Measurements from ENCODE around the gene ADGRB3. TPM values are rescaled to one million over a fixed set of nuclear protein-coding genes. Genes with fewer than 3 reads are reported as not detected.

The ADGRB3 gene
- total RNA-seq, 6 donors from 2014 or later, result 1.1 to 7.3 (median 3.0) TPM

- H3K4me3 ChIP-seq, result no peak overlapping the region
- H3K27ac ChIP-seq, result no peak overlapping the region
- TF ChIP-seq POLR2AphosphoS5 (IDR thresholded peaks at IDR 0.05), result no peak
- no peak for TF ChIP-seq EP300 (IDR thresholded peaks at IDR 0.05)
- TF ChIP-seq CTCF (IDR thresholded peaks at IDR 0.05), result no peak
- TF ChIP-seq POLR2A (IDR thresholded peaks at IDR 0.05), result no peak
- no peak for DNase-seq
- H3K4me1 ChIP-seq, result no peaks in the 10 kb centered on the region
- no peaks in the 10 kb centered on the region for H3K36me3 ChIP-seq
- H3K9me3 ChIP-seq, result no peaks in the 10 kb centered on the region
- H3K27me3 ChIP-seq, result no peaks in the 10 kb centered on the region
- no peak for ATAC-seq (ENCODE audit: low FRiP score in 2 of 2)
- 83 to 92% methylated on average over 3 of the region's 3 CpGs for WGBS, 2 donors
These were observed 391.2 kb downstream of the ADGRB3 start for GRCh38 chr6:69026243-69026642.

GRCh38 chr6:69026715-69027114 is 391.6 kb downstream of the ADGRB3 start:
- DNase-seq (no peak), ATAC-seq (ENCODE audit: low FRiP score in 2 of 2) (no peak)
- no peaks in the 10 kb centered on the region for H3K9me3 ChIP-seq
- no peaks in the 10 kb centered on the region for H3K27me3 ChIP-seq
- H3K4me1 ChIP-seq, result no peaks in the 10 kb centered on the region
- H3K36me3 ChIP-seq, result no peaks in the 10 kb centered on the region
- 59 to 62% methylated on average over 3 of the region's 3 CpGs for WGBS, 2 donors
- no peak overlapping the region for H3K4me3 ChIP-seq
- TF ChIP-seq POLR2AphosphoS5 (IDR thresholded peaks at IDR 0.05) (no peak), CTCF (IDR thresholded peaks at IDR 0.05) (no peak), EP300 (IDR thresholded peaks at IDR 0.05) (no peak), POLR2A (IDR thresholded peaks at IDR 0.05) (no peak)
- H3K27ac ChIP-seq, result no peak overlapping the region

DNA sequence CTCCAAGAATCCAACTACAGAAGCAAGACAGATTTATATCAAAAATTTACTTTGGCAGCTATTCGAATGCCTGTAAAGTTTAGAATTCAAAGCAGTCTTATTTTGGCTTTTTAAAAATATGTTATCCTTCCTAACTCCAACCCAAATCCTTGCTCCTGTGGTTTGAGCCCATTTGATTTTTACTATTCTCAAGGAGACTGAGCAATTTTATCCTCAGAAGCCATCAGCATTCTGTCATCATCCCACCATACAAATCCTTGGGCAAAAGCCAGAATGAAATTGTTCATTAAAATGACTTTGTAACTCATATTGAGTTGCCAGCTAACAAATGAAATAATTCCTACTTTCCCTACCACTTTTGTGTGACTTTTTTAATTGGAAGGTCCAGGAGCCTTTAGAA is 392.8 kb downstream of the ADGRB3 start:
- no peaks in the 10 kb centered on the region for H3K27me3 ChIP-seq
- no peaks in the 10 kb centered on the region for H3K36me3 ChIP-seq
- no peak for TF ChIP-seq EP300 (IDR thresholded peaks at IDR 0.05)
- no peak for TF ChIP-seq POLR2A (IDR thresholded peaks at IDR 0.05)
- TF ChIP-seq CTCF (IDR thresholded peaks at IDR 0.05), result no peak
- no peak for TF ChIP-seq POLR2AphosphoS5 (IDR thresholded peaks at IDR 0.05)
- no peaks in the 10 kb centered on the region for H3K4me1 ChIP-seq
- ATAC-seq (ENCODE audit: low FRiP score in 2 of 2) (no peak), DNase-seq (no peak)
- no peaks in the 10 kb centered on the region for H3K9me3 ChIP-seq
- WGBS, 2 donors, result 81 to 91% methylated on average over 1 of the region's 1 CpG
- H3K27ac ChIP-seq, result no peak overlapping the region
- no peak overlapping the region for H3K4me3 ChIP-seq

- DNase-seq (no peak), ATAC-seq (ENCODE audit: low FRiP score in 2 of 2) (no peak)
- H3K4me1 ChIP-seq, result no peaks in the 10 kb centered on the region
- no peaks in the 10 kb centered on the region for H3K36me3 ChIP-seq
- H3K27me3 ChIP-seq, result no peaks in the 10 kb centered on the region
- no peak for TF ChIP-seq POLR2A (IDR thresholded peaks at IDR 0.05)
- TF ChIP-seq CTCF (IDR thresholded peaks at IDR 0.05), result no peak
- no peak for TF ChIP-seq EP300 (IDR thresholded peaks at IDR 0.05)
- no peak for TF ChIP-seq POLR2AphosphoS5 (IDR thresholded peaks at IDR 0.05)
- H3K27ac ChIP-seq, result no peak overlapping the region
- H3K9me3 ChIP-seq, result no peaks in the 10 kb centered on the region
- no peak overlapping the region for H3K4me3 ChIP-seq
These were observed 403.8 kb downstream of the ADGRB3 start for GRCh38 chr6:69038841-69039240.

- no peak for ATAC-seq (ENCODE audit: low FRiP score in 2 of 2)
- Histone ChIP-seq H3K27me3 (no peaks in the 10 kb centered on the region), H3K4me1 (no peaks in the 10 kb centered on the region), H3K9me3 (no peaks in the 10 kb centered on the region), H3K36me3 (no peaks in the 10 kb centered on the region), H3K4me3 (no peak overlapping the region), H3K27ac (no peak overlapping the region)
- TF ChIP-seq POLR2AphosphoS5 (IDR thresholded peaks at IDR 0.05) (no peak), CTCF (IDR thresholded peaks at IDR 0.05) (no peak), POLR2A (IDR thresholded peaks at IDR 0.05) (no peak), EP300 (IDR thresholded peaks at IDR 0.05) (no peak)
- DNase-seq, result no peak
- 63 to 68% methylated on average over 3 of the region's 3 CpGs for WGBS, 2 donors
These were observed 407.2 kb downstream of the ADGRB3 start for GRCh38 chr6:69042297-69042696.

Measured in upper lobe of left lung (tissue), 6 donors.